GM18861 (cell line): ENCODE data around the gene HMSD.

Source experiments
- ATAC-seq: cut with Tn5 transposase; IDR thresholded peaks from one replicate; pipeline ENCODE4 v1.9.1; 2021; ENCODE audit not compliant: unreplicated experiment

HMSD gene

DNA sequence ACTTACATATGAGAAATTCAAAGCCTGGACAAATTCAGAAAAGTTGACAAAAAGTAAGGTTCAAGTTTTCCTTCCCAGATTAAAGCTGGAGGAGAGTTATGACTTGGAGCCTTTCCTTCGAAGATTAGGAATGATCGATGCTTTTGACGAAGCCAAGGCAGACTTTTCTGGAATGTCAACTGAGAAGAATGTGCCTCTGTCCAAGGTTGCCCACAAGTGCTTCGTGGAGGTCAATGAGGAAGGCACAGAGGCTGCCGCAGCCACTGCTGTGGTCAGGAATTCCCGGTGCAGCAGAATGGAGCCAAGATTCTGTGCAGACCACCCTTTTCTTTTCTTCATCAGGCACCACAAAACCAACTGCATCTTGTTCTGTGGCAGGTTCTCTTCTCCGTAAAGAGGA lies 37.8 kb downstream of the HMSD start:
- ATAC-seq: no peak

DNA sequence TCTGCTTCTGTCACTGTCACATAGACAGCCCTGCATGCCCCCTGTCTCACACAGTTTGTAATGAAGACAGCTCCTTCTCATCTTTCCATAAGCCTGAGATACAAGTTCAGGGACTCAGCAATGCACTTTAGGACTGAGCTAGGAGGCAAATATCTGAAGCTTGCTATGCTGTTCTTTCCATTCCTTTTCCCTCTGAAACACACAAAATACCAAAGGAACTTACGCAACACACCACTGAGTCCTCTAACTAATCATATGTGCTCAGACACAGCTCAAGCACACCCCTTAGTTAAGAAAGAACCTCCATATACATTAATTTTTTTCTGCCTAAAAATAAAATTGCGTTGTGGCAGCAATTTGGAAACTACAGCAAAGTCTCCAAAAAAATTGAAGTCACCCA lies 38.6 kb downstream of the HMSD start:
- no peak for ATAC-seq

DNA sequence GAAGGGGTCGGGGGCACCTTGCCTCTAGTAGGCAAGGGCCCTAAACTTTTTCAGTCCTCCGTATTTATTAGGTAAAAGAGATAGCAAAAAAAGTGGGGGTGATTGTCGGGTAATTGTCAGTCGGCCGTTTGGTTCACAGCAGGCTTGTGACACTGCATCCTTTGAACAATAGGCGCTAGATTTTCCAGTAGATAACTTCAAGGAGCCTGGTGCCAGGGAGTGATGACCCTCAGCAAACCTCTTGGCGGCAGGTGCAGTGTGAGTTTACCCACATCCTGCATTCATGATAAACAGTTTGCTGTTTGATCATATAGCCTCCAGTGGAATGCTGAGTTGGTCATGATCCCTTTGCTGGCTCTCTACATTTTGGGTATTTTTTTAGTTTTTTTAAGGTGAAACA lies 43.6 kb downstream of the HMSD start:
- no peak for ATAC-seq

DNA sequence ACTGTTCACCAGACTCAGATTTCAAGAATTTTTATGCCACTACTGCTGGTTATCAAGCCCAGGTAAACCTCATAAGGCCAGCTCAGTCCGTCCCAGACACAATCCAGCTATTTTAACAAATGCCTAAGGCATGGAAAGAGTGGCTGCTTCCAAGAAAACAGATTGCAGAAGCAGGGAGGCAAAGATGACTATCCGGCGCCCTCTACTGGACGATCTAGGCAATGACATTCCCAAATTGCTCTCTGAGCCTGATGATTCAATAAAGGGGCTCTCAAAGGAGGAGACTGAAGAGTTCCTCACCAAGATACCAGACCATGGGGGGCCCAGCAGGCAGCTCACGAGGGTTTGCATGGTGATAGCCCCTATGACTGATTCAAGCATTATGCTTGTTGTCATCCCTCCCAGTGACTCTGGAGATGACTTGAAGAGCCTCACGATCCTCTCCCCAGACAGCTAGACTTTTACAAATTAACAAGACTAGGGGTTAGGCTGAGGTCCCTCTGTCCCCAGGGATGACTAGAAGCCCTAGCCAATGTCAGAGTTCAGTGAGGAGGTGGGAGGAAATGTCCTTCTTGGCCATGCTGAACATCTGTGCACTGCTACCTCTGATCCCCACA lies 45.8 kb downstream of the HMSD start:
- no peak for ATAC-seq

DNA sequence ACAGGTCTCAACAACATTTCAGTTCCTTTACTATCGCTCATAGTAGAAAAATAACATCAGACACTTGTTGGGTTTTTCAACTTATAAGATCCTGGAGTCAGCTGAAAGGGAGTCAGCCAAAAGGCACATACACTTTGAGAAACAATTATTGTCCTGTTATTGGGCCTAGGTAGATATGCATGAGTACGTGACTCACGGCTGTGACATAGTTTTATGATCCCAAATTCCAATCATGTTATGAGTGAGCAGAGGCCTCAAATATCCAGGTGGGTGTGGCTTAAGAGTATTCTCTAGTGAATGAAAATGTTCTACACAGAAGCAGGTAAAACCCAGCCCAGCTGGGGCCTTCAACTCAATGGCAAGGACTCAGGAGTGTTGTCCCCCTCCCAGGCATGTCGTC lies 47.9 kb downstream of the HMSD start:
- ATAC-seq: no peak

DNA sequence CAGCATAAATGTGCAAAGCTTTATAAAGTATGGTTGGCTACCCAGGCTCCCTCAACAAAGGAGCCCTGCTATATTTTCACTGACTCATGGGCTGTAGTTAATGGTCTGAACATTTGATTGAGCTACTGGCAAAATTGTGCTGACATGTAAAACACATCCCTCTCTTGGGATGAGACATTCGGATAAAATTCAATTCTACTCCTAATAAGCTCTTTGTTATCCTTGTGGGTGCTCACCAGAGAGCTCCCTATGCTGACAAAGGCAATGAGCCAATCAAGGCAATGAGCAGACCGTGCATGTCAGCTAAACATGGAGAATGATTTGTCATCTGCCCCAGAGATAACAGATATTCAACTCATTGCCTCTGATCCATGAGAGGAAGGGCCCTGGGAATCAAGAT lies 48.5 kb downstream of the HMSD start:
- ATAC-seq: no peak

DNA sequence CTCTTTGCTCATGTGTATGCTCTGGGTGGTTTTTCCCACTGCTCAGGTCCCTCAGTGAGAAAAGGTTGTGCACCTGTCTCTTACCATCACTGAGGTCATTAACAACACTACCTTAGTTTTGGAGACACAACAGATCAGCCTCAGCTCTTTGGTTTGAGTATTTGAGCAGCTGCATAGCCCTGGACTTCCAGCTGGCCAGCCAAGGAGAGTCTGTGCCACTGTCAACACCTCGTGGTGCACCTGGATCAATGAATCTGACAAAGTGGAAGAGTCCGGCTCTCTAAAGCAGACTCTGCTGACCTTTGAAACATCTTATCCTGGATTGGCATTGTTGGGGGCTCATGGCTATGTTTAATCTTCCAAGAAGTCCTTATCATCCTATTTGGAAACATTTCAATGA lies 50.8 kb downstream of the HMSD start:
- no peak for ATAC-seq

DNA sequence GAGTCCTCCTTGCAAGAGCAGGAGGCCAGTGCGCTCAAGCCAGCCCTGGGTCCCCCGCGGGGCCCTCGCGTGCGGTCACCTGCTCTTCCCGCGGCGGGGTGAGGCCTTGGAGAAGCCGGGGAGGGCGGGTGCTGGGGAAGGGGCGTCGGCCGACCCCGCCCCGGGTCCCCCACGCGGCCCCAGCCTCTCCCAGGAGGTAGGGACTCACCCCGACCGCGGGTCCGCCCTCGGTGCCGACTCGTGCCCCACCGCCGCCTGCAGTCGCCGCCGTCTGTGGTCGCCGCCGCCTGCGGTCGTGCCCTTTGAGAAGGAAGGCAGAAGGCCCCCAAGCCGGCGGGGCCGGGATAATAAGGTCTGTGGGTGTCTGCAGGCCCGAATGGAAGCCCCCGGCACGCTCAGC lies 53.5 kb downstream of the HMSD start:
- no peak for ATAC-seq

DNA sequence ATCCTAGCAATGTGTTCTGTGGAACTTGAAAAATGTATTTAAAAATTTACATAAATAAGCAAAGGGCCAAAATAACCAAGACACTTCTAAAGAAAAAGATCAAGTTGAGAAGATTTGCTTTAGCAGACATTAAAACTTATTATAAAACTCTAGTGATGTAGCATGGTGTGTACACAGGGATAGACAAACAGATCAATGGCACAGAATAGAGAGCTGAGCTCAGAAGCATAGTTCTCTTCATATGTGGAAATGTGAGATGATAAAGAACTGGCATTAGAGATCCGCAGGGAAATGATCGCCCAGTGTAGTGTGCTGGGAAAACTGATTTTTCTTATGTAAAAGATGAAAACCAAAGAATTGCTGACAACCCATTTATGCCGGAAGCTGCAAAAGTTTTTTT lies 60.2 kb downstream of the HMSD start:
- ATAC-seq: no peak
